Activated CD4-positive, alpha-beta T cell treated with anti-CD3 and anti-CD28 coated beads, Interleukin-2, amount 50 U/mL, for 4 hours (primary cell): ENCODE measurements around the gene EGLN1.

ENCODE experiments used
- DNase-seq, 2 experiments: peaks; one replicate each; pipeline ENCODE4 v3.0.0-alpha.2; 2020

Gene EGLN1

GRCh38 chr1:231322880-231323530 lies 99.1 kb downstream of the EGLN1 start:
- DNase-seq, result no peak

GRCh38 chr1:231319080-231319479 lies 103.0 kb downstream of the EGLN1 start:
- no peak for DNase-seq

GRCh38 chr1:231318568-231318967 lies 103.5 kb downstream of the EGLN1 start:
- no peak for DNase-seq

GRCh38 chr1:231318015-231318355 lies 104.1 kb downstream of the EGLN1 start:
- no peak for DNase-seq

- DNase-seq, result no peak
Measured at GRCh38 chr1:231317306-231318014, 104.6 kb downstream of the EGLN1 start.

- peak; percentile 17 to 25 for DNase-seq
Measured at GRCh38 chr1:231315887-231316286, 106.2 kb downstream of the EGLN1 start.
